ENCODE results near the gene COQ6. TPM values are rescaled to one million over a fixed set of nuclear protein-coding genes. Genes with fewer than 3 reads are reported as not detected.

The COQ6 gene
- total and polyA plus RNA-seq, 2 of the 8 experiments (the other 6 are each of a cell fraction or from before 2014, with no cell fraction given), result 9.5 to 15.5 TPM

DNA sequence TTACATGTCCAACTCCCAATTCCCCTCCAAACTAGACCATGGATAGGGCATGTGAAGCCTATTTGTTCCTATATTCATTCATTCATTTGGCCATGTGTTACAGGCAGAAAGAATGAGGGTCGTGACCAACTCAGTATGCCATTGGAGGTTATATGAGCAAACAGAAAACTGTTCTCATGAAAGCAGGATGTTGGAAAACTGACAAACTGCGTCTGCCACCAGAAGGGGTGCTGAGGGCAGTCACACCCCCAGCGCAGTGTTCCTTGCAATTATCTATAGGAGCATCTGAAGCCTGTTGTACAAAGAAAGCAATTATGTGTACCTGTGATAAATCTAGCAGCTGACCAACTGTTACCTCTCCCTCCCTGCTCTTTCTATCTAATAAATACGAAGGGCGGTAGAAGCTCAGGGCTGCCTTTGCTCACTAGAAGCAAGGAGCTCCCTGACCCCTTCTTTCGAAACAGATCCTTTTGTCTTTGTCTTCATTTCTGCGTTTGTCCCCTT is 47.9 kb downstream of the COQ6 start (continued):
- no peak for TF ChIP-seq NRF1 (IDR thresholded peaks at IDR 0.05; ENCODE audit: low read depth, low read length)
- TF ChIP-seq CHD2 (IDR thresholded peaks at IDR 0.05; ENCODE audit: low read length), result no peak
- TF ChIP-seq, protein P1, sequence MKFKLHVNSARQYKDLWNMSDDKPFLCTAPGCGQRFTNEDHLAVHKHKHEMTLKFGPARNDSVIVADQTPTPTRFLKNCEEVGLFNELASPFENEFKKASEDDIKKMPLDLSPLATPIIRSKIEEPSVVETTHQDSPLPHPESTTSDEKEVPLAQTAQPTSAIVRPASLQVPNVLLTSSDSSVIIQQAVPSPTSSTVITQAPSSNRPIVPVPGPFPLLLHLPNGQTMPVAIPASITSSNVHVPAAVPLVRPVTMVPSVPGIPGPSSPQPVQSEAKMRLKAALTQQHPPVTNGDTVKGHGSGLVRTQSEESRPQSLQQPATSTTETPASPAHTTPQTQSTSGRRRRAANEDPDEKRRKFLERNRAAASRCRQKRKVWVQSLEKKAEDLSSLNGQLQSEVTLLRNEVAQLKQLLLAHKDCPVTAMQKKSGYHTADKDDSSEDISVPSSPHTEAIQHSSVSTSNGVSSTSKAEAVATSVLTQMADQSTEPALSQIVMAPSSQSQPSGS (IDR thresholded peaks at IDR 0.05; ENCODE audit: low read length), result no peak
